Caco-2 (cell line): Measurements from ENCODE around the gene GH1. TPM values are rescaled to one million over a fixed set of nuclear protein-coding genes. Genes with fewer than 3 reads are reported as not detected.
A peak's percentile ranks its signal among the peaks of the same experiment; 100 is the strongest.
"Not testable (repeated sequence)": the region's sequence is repeated elsewhere in the genome, so short reads cannot be mapped to it uniquely, and the experiment has no call there.

Experiments
- BruUV-seq: library from RNA; stranded (reverse); fragments of 400-500 nt; replicated peaks from 2 replicates; lab custom pipeline; 2021; lab: Mats Ljungman, UMichigan
- CTCF ChIA-PET: fragments of 300-600 bp; sonication (Branson Sonifier 250); formaldehyde crosslinking; loops from one replicate; lab custom pipeline; 2022; ENCODE audit warnings: antibody characterized with exemption; lab: Charles Lee
- POLR2A ChIA-PET: fragments of 300-600 bp; sonication (Branson Sonifier 250); formaldehyde crosslinking; loops from one replicate; lab custom pipeline; 2022; ENCODE audit warnings: antibody characterized with exemption; lab: Charles Lee
- DNase-seq, 2 experiments: peaks; one replicate each; pipeline versions ENCODE4 v3.0.0 to v3.0.0-alpha.2; 2020 to 2022
- H3K27me3 ChIP-seq: replicated peaks from 2 replicates; pipeline ENCODE4 v1.6.0; 2011; ENCODE audit warnings: low read length; ENCODE audit not compliant: control insufficient read depth, insufficient read depth
- H3K36me3 ChIP-seq: 2 replicates; pipeline ENCODE4 v1.5.1; 2011; ENCODE audit warnings: low read length; ENCODE audit not compliant: control insufficient read depth, insufficient read depth
- H3K4me1 ChIP-seq: fragments of 250-450 bp; sonication (Bioruptor Pico); 2 replicates; pipeline ENCODE4 v1.5.1; 2020; ENCODE audit warnings: mild to moderate bottlenecking
- H3K4me3 ChIP-seq: 2 replicates; pipeline ENCODE4 v1.5.1; 2011; ENCODE audit warnings: low read depth, mild to moderate bottlenecking, control low read depth, low read length
- H3K9me3 ChIP-seq: fragments of 250-450 bp; sonication (Bioruptor Pico); 2 replicates; pipeline ENCODE4 v1.5.1; 2020; ENCODE audit warnings: mild to moderate bottlenecking, moderate library complexity
- H3K27ac Mint-ChIP-seq: one replicate; pipeline ENCODE4 v1.8.0; 2022; ENCODE audit warnings: mixed read lengths; ENCODE audit not compliant: unreplicated experiment
- H3K27me3 Mint-ChIP-seq: one replicate; pipeline ENCODE4 v1.8.0; 2022; ENCODE audit warnings: mixed read lengths; ENCODE audit not compliant: insufficient read depth, unreplicated experiment
- H3K36me3 Mint-ChIP-seq: one replicate; pipeline ENCODE4 v1.8.0; 2022; ENCODE audit warnings: mild to moderate bottlenecking, mixed read lengths; ENCODE audit not compliant: insufficient read depth, unreplicated experiment
- H3K4me1 Mint-ChIP-seq: one replicate; pipeline ENCODE4 v1.8.0; 2022; ENCODE audit warnings: low read depth, mixed read lengths; ENCODE audit not compliant: unreplicated experiment
- H3K4me3 Mint-ChIP-seq: one replicate; pipeline ENCODE4 v1.8.0; 2022; ENCODE audit warnings: mild to moderate bottlenecking, moderate library complexity, mixed read lengths; ENCODE audit not compliant: unreplicated experiment
- H3K9me3 Mint-ChIP-seq: one replicate; pipeline ENCODE4 v1.8.0; 2022; ENCODE audit warnings: mixed read lengths; ENCODE audit not compliant: unreplicated experiment
- CTCF ChIP-seq, 2 experiments: fragments of 200-600 bp in 1 of 2; IDR thresholded peaks; 1 replicate in 1 of 2; 2 replicates in 1 of 2; pipeline versions ENCODE4 v1.5.1 to v1.8.0; 2011 to 2022; ENCODE audit warnings: antibody characterized with exemption in 1 of 2, control low read depth in 1 of 2, inconsistent platforms in 1 of 2, low read depth in 1 of 2, low read length in 1 of 2, mild to moderate bottlenecking in 1 of 2, moderate library complexity in 1 of 2; ENCODE audit not compliant: insufficient read depth in 1 of 2, severe bottlenecking in 1 of 2, unreplicated experiment in 1 of 2
- intact Hi-C: fragments of 100-400 bp; cut with micrococcal nuclease; formaldehyde crosslinking; loops from one replicate; pipeline ENCODE4 v1.10.0; 2022; ENCODE audit not compliant: unreplicated experiment
- total RNA-seq: library from RNA; stranded (reverse); gene quantifications from 2 replicates; pipeline ENCODE4 v1.2.3, GENCODE V29; 2022

Gene GH1
- total RNA-seq, 1 experiment from 2014 or later: not detected

GRCh38 chr17:63910096-63910495 lies 8.5 kb downstream of the GH1 start:
- Histone ChIP-seq H3K36me3 (no peaks in the 10 kb centered on the region), H3K4me3 (no peak overlapping the region), H3K4me1 (no peaks in the 10 kb centered on the region), H3K27me3 (no peaks in the 10 kb centered on the region; the same call in 1 of the 2 replicates), H3K9me3 (no peaks in the 10 kb centered on the region)
- Mint-ChIP-seq H3K4me3 (no peak overlapping the region), H3K9me3 (no peaks in the 10 kb centered on the region), H3K27ac (no peak overlapping the region), H3K4me1 (no peaks in the 10 kb centered on the region), H3K36me3 (no peaks in the 10 kb centered on the region), H3K27me3 (peaks cover 19% of the 10 kb centered on the region)
- DNase-seq: no peak
- no peak for TF ChIP-seq CTCF (IDR thresholded peaks at IDR 0.05; ENCODE audit: insufficient read depth in 1 of 2, low read depth in 1 of 2, low read length in 1 of 2, severe bottlenecking in 1 of 2, unreplicated experiment in 1 of 2)
- intact Hi-C loops: no loop called here
- ChIA-PET POLR2A (no interaction called here), CTCF (interaction anchor here (2.5 kb wide), 2 partner anchors 36 to 223 kb away, joined by 9 to 16 read pairs; no protein-coding TSS in a partner anchor)
- no TSS peak for BruUV-seq

- H3K4me3 Mint-ChIP-seq, DNase-seq, H3K4me3 ChIP-seq, H3K36me3 ChIP-seq, H3K27me3 ChIP-seq, H3K9me3 Mint-ChIP-seq, BruUV-seq, CTCF ChIA-PET, H3K27ac Mint-ChIP-seq, H3K4me1 ChIP-seq, POLR2A ChIA-PET, H3K9me3 ChIP-seq, H3K36me3 Mint-ChIP-seq, H3K4me1 Mint-ChIP-seq, intact Hi-C loops: not testable (repeated sequence)
- peaks cover 19% of the 10 kb centered on the region for H3K27me3 Mint-ChIP-seq
Observed at GRCh38 chr17:63909586-63909985, 9.1 kb downstream of the GH1 start.

GRCh38 chr17:63907161-63907778 lies 11.4 kb downstream of the GH1 start:
- H3K27me3 ChIP-seq, intact Hi-C loops, H3K9me3 Mint-ChIP-seq, POLR2A ChIA-PET, H3K36me3 ChIP-seq, BruUV-seq, H3K4me1 ChIP-seq, H3K4me1 Mint-ChIP-seq, H3K36me3 Mint-ChIP-seq, H3K9me3 ChIP-seq, H3K27ac Mint-ChIP-seq, H3K4me3 ChIP-seq, H3K4me3 Mint-ChIP-seq: not testable (repeated sequence)
- peak in 1 of 2 experiments; percentile 36 for DNase-seq
- peak in 1 of 2 experiments; percentile 34 for TF ChIP-seq CTCF (IDR thresholded peaks at IDR 0.05; ENCODE audit: insufficient read depth in 1 of 2, low read depth in 1 of 2, low read length in 1 of 2, severe bottlenecking in 1 of 2, unreplicated experiment in 1 of 2)
- CTCF ChIA-PET: interaction anchor here (1.7 kb wide), 1 partner anchor 39 kb away, joined by 6 read pairs; no protein-coding TSS in a partner anchor
- peaks cover 19% of the 10 kb centered on the region for H3K27me3 Mint-ChIP-seq

DNA sequence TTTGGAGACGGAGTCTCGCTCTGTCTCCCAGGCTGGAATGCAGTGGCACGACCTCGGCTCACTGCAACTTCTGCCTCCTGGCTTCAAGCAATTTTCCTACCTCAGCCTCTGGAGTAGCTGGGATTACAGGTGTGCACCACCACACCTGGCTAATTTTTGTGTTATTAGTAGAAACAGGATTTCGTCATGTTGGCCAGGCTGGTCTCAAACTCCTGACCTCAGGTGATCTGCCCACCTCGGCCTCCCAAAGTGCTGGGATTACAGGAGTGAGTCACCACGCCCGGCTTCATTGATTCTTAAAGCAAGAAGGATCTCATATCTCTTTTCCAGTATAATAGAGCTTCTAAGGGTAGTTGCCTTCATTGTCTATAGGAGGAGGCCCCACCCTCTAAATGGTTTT lies 13.8 kb downstream of the GH1 start:
- H3K36me3 ChIP-seq, DNase-seq, H3K27me3 ChIP-seq, POLR2A ChIA-PET, H3K36me3 Mint-ChIP-seq, H3K4me3 ChIP-seq, H3K9me3 ChIP-seq, intact Hi-C loops, H3K9me3 Mint-ChIP-seq, BruUV-seq, H3K4me1 ChIP-seq, H3K4me3 Mint-ChIP-seq, H3K27ac Mint-ChIP-seq, H3K4me1 Mint-ChIP-seq: not testable (repeated sequence)
- peaks cover 15% of the 10 kb centered on the region for H3K27me3 Mint-ChIP-seq
- CTCF ChIA-PET: interaction anchor here (0.7 to 1.2 kb wide), 3 partner anchors 39 to 73 kb away, joined by 3 read pairs; no protein-coding TSS in a partner anchor
